ENCODE data around the gene MIER2.

GRCh38 chr19:351976-352625 is 7.5 kb upstream of the MIER2 start:
- no peak for TF ChIP-seq CTCF (IDR thresholded peaks at IDR 0.05)
- TF ChIP-seq POLR2AphosphoS5 (IDR thresholded peaks at IDR 0.05) = no peak
- no peak for TF ChIP-seq POLR2A (IDR thresholded peaks at IDR 0.05)

Measured in sigmoid colon (tissue), 4 donors.